Activated CD4-positive, alpha-beta T cell treated with anti-CD3 and anti-CD28 coated beads for 4 hours (primary cell): ENCODE measurements around the gene TNFRSF12A.
A peak's percentile ranks its signal among the peaks of the same experiment; 100 is the strongest.

ENCODE experiments used
- DNase-seq, 2 donors: peaks; one replicate each; pipeline ENCODE4 v3.0.0-alpha.2; 2020

The TNFRSF12A gene, protein sequence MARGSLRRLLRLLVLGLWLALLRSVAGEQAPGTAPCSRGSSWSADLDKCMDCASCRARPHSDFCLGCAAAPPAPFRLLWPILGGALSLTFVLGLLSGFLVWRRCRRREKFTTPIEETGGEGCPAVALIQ

DNA sequence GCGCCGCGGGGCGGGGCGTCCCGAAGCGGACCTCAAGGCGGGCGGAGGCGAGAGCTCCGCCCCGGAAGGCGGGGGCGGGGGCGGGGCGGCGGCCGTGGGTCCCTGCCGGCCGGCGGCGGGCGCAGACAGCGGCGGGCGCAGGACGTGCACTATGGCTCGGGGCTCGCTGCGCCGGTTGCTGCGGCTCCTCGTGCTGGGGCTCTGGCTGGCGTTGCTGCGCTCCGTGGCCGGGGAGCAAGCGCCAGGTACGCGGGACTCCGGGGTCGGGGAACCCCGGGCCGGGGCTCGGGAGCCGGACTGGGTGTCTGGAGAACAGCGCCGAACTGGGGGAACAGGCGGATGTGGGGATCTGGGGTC, at the start of gene TNFRSF12A:
TSS of gene TNFRSF12A (plus strand) at position 122 of the 357 bp plus-strand sequence. CDS start at position 152, 30 bp downstream.
- DNase-seq, result peak; percentile 55 to 68

DNA sequence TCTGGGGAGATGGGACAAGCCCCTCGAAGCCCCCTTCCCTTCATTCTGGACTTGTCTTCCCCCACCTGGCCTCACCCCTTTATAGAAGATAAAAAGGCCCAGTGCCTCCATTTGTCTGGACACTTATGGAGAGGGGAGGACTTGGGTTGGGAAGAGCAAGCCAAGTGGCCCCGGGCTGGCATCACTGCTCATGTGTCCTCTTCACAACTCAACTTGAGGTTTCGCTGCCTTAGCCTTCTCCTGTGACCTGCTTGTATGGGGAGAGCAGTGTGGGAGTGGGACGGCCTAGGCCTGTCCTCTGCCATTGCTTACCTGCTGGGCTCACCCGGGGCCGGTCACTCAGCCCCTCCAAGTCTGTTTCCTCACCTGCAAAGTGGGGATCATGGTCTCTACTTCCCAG, 49.6 kb upstream of the TNFRSF12A start:
- DNase-seq, result no peak

DNA sequence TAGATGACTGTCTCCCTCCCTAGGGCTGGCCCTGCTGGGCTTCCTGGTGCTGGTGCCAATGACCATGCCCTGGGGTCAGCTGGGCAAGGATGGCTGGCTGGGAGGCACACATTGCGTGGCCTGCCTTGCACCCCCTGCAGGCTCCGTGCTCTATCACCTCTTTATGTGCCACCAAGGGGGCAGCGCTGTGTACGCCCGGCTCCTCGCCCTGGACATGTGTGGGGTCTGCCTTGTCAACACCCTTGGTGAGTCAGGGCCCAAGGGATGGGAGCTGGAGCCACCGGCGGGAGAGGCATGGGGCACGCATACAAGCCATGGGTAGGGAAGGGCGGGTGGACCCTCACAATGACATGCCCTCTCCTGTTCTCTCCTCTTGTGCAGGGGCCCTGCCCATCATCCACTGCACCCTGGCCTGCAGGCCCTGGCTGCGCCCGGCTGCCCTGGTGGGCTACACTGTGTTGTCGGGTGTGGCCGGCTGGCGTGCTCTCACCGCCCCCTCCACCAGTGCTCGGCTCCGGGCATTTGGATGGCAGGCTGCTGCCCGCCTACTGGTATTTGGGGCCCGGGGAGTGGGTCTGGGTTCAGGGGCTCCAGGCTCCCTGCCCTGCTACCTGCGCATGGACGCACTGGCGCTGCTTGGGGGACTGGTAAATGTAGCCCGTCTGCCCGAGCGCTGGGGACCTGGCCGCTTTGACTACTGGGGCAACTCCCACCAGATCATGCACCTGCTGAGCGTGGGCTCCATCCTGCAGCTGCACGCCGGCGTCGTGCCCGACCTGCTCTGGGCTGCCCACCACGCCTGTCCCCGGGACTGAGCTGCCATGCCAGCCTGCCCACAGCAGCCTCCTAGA, 48.8 kb upstream of the TNFRSF12A start:
- DNase-seq, result no peak

DNA sequence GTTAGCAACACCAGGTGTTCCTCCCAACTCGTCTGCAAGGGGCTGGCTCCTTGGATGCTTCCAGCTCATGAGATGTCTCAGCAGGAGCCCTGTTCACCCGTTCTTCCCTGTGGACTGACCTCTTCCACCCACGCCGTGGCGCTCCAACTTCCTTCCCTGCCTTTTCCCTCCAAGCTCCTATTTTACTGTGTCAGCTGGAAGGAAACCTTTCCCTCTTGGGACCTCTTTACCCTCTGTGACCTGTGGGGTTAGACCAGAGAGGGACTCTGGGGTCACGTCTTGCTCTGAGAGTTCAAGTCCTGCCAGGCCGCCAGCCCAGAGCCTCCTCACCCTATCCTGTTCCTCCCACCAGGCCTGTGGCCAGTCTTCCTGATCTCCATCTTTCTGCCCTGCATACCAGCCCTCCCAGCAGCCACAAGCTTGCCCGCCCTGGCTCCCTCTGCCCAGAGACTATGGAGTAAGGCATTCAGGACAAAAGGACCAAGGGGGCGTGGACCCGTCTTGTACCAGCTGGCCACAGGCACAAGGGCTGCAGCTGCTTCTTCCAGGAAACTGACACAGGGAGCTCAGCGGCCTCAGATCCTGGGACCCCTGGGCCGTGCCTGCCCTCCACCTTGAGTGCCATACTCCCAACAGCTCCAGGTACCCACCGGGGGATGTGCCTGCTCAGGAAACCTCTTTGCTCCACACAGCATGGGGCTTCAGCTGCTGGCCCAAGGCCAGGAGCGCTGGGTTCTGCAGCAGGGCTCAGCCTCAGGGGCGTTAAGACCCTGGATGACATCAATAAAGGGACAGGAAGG, 48.0 kb upstream of the TNFRSF12A start:
- no peak for DNase-seq

DNA sequence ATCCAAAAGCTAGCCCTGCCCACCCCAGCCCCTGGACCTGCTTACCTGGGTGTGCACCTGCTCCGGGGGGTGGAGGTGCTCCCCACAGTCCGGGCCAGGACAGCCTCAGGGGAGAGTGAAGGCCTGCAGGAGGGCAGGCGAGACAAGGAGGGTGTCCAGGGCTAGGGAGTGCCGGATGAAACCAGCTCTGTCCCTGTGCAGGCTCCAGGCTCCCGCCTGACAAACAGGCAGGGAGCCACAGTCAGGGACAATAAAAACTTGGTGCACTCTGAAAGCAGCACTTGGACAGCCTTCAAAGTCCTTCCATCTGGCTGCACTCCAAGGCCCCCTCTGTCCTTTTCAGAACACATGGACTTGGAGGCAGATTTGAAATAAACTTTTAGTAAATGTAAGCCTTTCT, 47.1 kb upstream of the TNFRSF12A start:
- DNase-seq, result no peak

DNA sequence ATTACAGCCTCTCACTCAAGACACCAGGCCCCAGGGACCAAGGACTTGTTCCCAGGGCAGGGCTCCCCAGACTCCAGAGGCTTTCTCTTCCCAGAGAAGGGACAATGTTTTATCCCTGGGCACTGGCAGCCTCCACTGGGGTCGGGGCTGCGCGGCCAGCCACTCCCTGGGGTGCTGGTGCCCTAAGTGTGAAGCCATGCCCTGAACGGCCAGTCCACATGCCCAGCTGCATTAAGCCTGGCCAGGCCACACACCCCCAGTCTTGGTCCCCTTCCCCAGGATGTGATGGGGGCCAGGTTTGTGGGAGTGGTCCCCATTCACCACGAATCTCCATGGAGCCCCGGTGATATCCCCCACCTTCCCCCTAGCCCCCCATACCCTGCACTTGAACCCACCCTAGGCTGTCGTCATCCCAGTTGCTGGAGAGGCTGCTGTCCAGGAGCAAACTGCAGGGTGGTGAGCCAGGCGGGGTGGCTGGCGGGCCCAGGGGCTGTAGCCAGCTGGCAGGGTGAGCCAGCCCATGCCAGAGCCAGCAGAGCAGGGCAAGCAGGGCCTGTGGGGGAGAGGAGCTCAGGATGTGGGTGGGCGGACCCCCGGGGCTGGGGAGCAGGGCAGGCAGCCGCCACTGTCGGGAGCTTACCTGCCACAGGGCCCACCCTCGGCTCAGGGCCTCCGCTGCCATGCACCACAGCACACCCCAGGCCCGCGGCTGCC, 46.4 kb upstream of the TNFRSF12A start:
- no peak for DNase-seq

DNA sequence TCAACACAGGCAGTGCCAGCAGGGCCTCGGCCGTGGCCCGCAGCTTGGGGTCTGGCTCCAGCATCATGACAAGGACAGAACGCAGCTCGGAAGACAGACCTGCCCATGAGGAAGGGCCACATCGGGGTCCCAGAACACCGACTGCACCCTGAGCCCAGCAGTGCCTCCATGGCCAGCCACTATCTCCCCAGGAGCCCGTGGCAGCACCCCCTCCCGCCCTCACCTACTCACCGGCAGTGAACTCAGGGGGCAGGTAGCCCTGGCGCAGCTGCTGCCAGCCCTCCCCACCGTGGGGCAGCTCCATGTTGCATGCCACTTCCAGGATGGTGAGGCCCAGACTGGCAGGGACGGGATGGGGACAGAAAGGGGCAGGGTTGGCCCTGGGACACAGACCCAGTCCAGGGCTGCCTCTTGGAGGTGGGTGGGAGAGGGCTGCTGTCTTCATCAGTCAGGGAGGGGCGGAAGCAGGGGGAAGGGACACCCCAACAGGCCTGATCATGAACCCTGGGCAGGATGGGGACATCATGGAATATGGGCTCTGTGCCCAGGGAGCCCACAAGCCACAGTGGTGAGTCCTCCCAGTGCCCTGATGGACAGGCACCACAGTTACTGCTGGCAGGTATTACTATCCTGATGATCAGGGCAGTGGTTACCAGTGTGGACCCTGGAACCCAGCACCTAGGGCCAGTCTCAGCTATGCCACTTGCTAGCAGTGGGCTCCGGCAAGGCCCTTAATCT, 45.7 kb upstream of the TNFRSF12A start:
- DNase-seq, result no peak

DNA sequence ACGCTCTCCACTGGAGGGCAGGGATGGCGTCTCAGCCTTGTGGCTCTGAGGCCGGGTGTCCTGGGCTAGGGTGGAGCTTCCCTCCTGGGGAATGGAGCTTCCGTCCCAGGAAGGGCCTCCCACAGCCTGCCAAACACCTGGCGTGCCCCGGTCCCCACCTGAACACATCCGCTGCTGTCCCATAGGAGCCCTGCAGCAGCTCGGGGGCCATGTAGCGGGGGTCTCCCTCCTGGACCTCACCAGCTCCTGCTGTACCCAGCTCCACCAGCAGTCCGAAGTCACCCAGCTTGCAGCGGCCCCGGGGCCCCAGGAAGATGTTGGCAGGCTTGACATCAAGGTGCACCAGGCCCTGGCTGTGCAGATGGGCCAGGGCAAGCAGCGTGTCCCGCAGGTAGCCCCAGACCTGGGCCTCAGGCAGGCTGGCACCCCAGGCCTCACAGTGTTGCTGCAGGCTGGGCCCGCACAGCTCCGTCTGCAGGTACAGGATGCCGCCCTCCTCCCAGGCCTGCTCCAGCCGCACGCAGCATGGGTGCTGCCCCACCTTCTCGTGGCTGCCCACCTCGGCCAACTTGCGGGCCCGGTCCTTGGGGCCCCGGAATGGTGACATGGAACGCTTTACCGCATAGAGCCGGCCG, 44.9 kb upstream of the TNFRSF12A start:
- no peak for DNase-seq

DNA sequence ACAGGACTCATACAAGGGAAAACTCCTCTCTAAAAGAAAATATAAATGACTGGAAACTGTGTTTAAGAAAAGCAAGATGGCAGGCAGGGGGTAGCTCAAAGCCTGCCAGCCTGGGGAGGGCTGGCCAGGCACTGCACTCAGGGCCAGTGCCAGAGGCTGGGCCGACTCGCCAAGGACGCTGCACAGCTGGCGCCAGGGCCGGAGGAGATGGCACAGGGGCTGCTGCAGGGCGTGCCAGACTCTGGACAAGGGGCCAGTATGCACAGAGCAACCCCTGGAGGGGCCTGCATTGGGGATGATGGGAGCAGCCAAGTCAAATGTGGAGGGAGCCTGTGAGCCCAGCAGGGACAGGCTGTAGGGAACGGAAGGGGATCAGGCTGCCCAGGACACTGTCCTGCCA, 44.0 kb upstream of the TNFRSF12A start:
- DNase-seq, result no peak

DNA sequence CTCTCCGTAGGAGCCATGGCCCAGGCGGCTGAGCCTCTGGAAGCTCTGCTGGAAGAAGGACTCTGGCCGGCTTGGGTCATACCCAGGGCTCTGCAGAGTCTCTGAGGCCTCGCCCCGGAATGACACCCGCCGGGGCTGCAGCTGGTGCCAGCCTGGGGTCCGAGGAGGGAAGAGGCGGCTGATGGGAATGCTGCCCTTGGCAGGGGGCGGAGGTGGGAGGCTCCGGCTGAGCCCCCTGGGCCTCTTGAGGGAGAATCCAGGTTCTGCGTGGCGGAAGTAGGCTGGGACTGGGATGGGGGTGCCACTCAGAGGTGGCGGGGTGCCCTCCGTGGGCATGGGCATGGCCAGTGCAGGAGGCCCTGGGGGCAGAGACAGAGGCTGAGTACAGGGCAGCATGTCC, 43.5 kb upstream of the TNFRSF12A start:
- DNase-seq, result no peak

DNA sequence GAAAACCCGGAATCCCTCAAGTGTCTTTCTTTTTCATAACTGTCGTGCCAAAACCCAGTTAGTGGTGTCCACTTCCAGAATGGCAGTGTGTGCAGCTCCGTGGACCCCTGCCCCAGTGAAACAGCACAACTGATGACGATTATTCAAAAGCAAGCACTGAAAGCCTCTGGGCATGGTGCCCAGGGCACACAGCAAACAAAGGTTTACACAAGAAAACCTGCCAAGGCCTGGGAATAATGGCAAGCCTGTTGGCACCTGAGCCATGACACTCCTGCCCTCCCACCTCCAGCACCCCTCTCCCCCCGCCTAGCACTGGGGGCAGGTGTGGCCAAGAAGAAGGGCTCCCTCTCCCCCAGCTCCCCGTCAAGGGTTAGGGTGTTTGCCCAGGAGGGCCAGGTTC, 42.7 kb upstream of the TNFRSF12A start:
- no peak for DNase-seq

DNA sequence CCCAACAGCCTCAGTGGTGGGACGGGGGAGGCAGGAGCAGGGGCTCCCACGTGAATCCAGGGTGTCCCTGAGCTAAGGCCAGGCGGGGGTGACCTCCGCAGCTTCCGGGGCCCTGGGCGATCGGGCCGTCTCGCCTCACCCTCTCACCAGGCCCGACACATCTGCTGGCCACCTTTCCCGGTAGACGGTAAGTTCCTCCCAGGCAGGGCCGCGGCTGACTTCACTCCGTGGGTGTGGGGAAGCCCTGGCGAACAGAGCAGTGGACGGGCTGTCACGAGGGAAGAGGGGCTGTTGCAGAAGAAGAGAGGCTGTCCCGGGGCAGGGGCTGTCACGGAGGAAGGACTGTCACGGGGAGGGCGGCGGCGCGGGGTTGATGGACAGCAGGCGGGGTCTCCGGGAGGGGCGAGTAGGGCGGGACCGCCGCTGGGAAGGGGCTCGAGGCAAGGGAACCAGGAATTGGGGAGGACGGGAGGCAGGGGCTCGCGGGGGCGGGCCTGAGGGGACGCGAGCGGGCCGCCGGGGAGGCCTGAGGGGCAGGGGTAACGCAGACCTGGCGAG, 40.4 kb upstream of the TNFRSF12A start:
- no peak for DNase-seq

DNA sequence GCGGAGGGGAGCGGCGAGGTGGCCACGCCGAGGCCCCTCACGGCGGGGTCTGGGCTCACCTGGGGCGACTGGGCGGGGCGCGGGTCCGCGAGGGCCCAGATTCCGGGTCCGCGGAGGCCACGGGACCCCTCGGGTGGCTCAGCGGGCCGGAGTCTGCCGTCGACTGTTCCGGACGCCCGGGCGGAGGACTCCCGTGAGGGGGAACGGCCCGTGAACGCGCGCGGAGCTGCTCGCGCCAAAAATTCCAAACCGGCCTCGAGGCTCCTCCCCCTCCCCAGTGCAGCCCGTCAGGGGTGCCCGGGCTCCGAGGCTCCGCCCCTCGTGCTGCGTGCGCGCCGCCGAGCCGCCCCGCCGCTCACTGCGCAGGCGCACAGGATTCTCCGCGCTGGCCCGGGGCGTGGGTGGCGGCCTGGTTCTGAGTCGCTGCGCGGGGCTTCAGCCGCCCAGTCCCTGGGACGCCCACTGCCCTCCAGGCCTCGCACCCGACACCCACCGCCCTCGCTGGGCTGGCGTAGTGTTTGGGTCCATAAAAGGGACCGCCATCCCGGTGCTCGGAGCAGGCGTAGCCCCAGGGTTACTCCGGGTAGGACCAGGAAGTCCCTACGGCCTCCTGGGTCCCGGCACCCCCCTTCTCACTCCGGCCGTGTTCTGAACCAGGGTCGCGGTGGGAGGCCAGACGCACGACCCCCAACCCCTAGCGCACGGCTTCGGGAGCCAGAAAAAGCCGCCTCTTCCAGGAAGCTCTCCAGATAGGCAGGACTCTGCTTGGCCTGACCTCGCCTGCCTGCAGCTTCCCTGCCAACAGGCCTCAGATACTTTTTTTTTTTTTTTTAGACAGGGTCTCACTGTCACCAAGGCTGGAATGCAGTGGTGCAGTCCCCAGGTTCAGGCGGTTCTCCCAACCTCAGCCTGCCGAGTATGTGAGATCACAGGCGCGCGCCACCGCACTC, 39.7 kb upstream of the TNFRSF12A start, which contains the start of gene PKMYT1:
TSS of gene PKMYT1 (minus strand) at position 220 of the 950 bp plus-strand sequence. CDS start 789 bp downstream, outside the sequence.
- DNase-seq, result peak; percentile 93 to 94

DNA sequence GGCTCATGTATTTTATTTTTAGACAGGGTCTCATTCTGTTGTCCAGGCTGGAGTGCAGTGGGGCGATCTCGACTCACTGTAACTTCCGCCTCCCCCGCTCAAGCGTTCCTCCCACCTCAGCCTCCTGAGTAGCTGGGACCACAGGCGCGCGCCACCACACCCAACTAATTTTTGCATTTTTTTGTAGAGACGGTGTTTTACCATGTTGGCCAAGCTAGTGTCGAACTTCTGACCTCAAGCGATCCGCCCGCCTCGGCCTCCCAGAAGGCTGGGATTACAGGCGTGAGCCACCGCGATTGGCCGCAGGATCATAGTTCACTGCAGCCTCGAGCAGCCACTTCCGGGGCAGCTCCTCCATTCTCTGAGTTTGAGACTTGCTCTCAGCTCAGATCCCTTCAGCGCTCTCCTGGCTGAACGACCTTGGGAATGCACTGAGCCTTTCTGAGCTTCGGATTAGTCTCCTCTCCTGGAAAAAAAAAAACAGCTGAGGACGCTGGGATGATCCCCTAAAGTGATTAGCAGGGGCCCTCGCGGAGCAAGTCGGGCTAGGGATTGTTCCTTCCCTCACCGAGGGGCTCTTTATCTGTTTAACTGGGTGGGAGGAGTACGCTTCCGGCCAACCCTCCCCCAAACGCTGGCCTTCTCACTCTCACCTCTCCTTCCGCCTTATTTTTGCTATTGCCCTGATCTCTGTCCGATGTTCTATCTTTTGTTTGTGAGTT, 38.8 kb upstream of the TNFRSF12A start:
- DNase-seq, result no peak

DNA sequence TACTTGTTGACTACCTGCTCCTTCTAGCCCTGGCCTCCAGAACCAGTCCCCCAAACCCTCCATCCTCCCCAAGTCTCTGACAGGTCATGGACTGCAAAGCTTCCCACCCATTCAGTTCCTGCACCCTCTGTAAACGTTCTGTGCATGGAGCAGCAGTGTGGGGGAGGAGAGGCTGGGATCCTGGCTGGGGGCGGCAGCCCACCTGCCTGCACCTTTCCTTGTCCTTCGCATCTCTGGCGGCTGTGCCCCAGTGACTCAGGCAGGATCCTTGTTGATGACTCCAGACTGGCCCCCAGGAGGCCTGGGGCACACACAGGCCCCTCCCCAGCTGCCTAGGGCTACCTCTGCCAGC, 38.3 kb upstream of the TNFRSF12A start:
- no peak for DNase-seq

DNA sequence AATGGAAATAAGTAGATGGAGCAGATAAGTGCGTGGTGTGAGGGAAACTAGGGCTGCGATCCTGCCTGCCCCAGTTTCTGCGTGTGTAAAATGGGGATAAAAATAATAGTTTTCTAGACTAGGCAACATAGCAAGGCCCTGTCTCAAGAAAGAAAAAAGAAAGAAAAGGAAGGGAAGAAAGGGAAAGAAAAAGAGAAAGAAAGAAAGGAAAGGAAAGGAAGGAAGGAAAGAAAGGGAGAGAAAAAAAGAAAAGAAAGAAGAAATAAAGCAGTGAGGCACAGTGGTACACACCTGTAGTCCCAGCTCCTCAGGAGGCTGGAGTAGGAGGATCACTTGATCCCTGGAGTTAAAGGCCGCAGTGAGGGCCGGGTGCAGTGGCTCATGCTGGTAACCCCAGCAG, 37.8 kb upstream of the TNFRSF12A start:
- no peak for DNase-seq

DNA sequence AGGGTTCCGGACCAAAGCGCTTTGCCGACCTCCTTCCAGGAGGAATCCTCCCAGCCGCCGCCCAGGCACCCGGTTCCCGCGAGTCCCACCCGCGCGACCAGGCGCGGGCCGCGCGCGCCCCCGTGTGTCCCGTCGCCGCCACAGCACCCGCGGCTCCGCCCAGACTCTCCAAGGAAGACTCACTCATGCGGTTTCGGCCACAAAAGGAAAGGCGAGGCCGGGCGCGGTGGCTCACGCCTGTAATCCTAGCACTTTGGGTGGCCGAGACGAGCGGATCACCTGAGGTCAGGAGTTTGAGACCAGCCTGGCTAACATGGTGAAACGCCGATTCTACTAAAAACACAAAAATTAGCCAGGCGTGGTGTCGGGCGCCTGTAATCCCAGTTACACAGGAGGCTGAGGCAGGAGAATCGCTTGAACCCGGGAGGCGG, 36.4 kb upstream of the TNFRSF12A start:
- peak; percentile 59 to 63 for DNase-seq

DNA sequence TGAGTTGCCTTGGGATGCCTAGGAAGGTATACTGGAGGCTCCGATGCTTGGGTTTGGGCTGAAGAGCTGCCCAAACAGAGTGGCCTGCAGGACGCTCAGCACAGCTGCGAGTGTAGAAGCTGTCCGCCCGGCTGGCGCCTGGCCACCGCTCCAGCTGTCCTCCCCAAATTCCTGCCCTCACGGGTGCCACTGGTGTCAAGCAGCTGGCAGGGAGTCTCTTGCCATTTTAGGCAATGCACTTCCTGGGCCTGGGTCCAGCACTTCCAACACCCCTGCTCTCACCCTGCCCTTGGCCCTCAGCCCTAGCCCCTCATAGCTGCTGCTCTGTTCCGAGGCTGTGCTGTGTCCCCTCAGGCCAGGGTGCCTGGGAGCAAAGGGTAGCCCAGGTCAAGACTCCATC, 34.7 kb upstream of the TNFRSF12A start:
- DNase-seq, result no peak

DNA sequence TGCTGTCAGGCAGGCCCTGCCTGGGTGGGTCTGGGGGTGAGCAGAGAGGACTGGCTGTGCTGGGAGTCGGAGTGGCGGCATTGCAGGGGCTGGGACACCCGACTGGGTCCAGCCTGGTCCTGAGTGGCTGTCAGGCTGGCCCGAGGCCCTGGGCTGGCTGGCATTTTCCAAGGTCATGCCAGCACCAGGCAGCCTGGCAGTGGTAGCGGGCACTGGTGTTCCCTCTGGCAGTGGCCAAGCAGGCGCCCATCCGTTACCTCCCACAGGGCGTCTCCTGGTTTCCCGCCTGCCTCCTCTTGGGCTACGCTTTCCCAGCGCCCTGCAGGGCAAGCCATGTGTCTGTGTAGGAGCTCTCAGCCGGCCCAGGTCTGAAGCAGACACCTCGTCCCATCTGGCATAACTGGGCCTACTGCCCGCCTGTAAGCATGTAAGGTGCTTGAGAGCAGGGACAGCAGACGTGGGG, 34.2 kb upstream of the TNFRSF12A start:
- DNase-seq, result no peak
